CD8-positive, alpha-beta memory T cell (primary cell): ENCODE data around the gene NUP98. TPM values are rescaled to one million over a fixed set of nuclear protein-coding genes. Genes with fewer than 3 reads are reported as not detected.
"Not testable (repeated sequence)": the region's sequence is repeated elsewhere in the genome, so short reads cannot be mapped to it uniquely, and the experiment has no call there.

Source experiments
- CTCF ChIA-PET: fragments of 350-600 bp; sonication (Branson Sonifier 250); formaldehyde crosslinking; loops from one replicate; lab custom pipeline; 2021; ENCODE audit warnings: antibody characterized with exemption; lab: Charles Lee
- POLR2A ChIA-PET: fragments of 350-600 bp; sonication (Branson Sonifier 250); formaldehyde crosslinking; loops from one replicate; lab custom pipeline; 2021; ENCODE audit warnings: antibody characterized with exemption; lab: Charles Lee
- DNase-seq, 5 donors: peaks; one replicate each; pipeline versions ENCODE4 v3.0.0 to v3.0.0-alpha.2; 2020 to 2022; ENCODE audit warnings: mixed read lengths in 1 of 5
- H3K27ac ChIP-seq: one replicate; pipeline ENCODE4 v1.7.0; 2013; ENCODE audit warnings: low read depth, mild to moderate bottlenecking, low read length, moderate library complexity
- H3K27me3 ChIP-seq: 2 replicates; pipeline ENCODE4 v1.7.0; 2013; ENCODE audit warnings: low read length, mild to moderate bottlenecking; ENCODE audit not compliant: insufficient read depth, poor library complexity, severe bottlenecking
- H3K36me3 ChIP-seq: 2 replicates; pipeline ENCODE4 v1.7.0; 2013; ENCODE audit warnings: mild to moderate bottlenecking, low read length, moderate library complexity; ENCODE audit not compliant: insufficient read depth
- H3K4me1 ChIP-seq: 2 replicates; pipeline ENCODE4 v1.7.0; 2013; ENCODE audit warnings: mild to moderate bottlenecking, low read length, moderate library complexity; ENCODE audit not compliant: insufficient read depth
- H3K4me3 ChIP-seq: 2 replicates; pipeline ENCODE4 v1.7.0; 2013; ENCODE audit warnings: mild to moderate bottlenecking, low read length
- H3K9me3 ChIP-seq: 2 replicates; pipeline ENCODE4 v1.7.0; 2013; ENCODE audit warnings: mild to moderate bottlenecking, low read length
- H3K27ac Mint-ChIP-seq, 8 donors: one replicate each; pipeline ENCODE4 v1.8.0; 2020 to 2021; ENCODE audit warnings: mixed read lengths in 8 of 8, mild to moderate bottlenecking in 6 of 8, inconsistent platforms in 3 of 8, moderate library complexity in 3 of 8
- H3K27me3 Mint-ChIP-seq, 2 donors: one replicate each; pipeline ENCODE4 v1.8.0; 2020 to 2021; ENCODE audit warnings: mixed read lengths in 2 of 2, mild to moderate bottlenecking in 1 of 2, moderate library complexity in 1 of 2
- H3K36me3 Mint-ChIP-seq, 3 donors: one replicate each; pipeline ENCODE4 v1.8.0; 2020 to 2021; ENCODE audit warnings: mixed read lengths in 3 of 3, inconsistent platforms in 1 of 3, mild to moderate bottlenecking in 1 of 3
- H3K4me1 Mint-ChIP-seq, 3 donors: one replicate each; pipeline ENCODE4 v1.8.0; 2020 to 2021; ENCODE audit warnings: mixed read lengths in 3 of 3, inconsistent platforms in 1 of 3, mild to moderate bottlenecking in 1 of 3
- H3K4me3 Mint-ChIP-seq, 7 donors: one replicate each; pipeline ENCODE4 v1.8.0; 2020 to 2021; ENCODE audit warnings: mixed read lengths in 7 of 7, mild to moderate bottlenecking in 6 of 7, moderate library complexity in 4 of 7, inconsistent platforms in 2 of 7
- H3K9me3 Mint-ChIP-seq, 5 donors: one replicate each; pipeline ENCODE4 v1.8.0; 2020 to 2022; ENCODE audit warnings: mixed read lengths in 5 of 5, mild to moderate bottlenecking in 3 of 5, moderate library complexity in 2 of 5, inconsistent platforms in 1 of 5
- polyA plus RNA-seq: library from polyadenylated mRNA; unstranded; fragments of 300-500 nt; fragmentation: Illumina TruSeq; gene quantifications from one replicate; pipeline ENCODE4 v1.2.3, GENCODE V29; 2021
- total RNA-seq, 2 experiments: library from RNA; stranded (reverse); gene quantifications; one replicate each; pipeline ENCODE4 v1.2.3, GENCODE V29; 2021

The NUP98 gene
- total and polyA plus RNA-seq, 3 experiments from 2014 or later: 49.0 to 105 (median 101) TPM

DNA sequence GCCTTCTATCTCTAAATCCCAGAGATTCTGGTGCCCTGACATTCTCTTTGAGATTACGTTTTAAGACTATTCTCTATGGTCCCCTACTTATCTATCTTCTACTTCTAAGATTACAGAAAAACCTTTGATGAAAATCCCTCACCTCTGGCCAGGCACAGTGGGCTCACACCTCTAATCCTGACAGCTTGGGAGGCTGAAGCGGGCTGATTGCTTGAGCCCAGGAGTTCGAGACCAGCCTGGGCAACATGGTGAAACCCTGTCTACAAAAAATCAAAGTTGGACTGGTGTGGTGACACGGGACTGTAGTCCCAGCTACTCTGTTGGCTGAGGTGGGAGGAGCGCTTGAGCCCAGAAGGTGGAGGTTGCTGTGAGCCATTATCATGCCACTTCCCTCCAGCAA is 14.4 kb downstream of the NUP98 start:
- peaks cover 49% of the 10 kb centered on the region for H3K4me1 ChIP-seq
- H3K4me3 ChIP-seq: no peak overlapping the region
- no peaks in the 10 kb centered on the region for H3K27me3 ChIP-seq
- H3K36me3 ChIP-seq: peaks cover 11% of the 10 kb centered on the region
- H3K9me3 ChIP-seq: no peaks in the 10 kb centered on the region
- ChIA-PET POLR2A (no interaction called here), CTCF (interaction anchor here (3.3 kb wide), 1 partner anchor 26 kb away, joined by 18 read pairs; the partner anchor contains the start of gene PGAP2)
- Mint-ChIP-seq H3K27ac (peak overlapping the region in 6 of 8 donors; percentile 1 to 83 (median 36)), H3K9me3 (no peaks in the 10 kb centered on the region), H3K4me3 (peak overlapping the region in 1 of 7 donors; percentile 69), H3K36me3 (peaks cover 7 to 56% (median 17%) of the 10 kb centered on the region in 3 donors), H3K4me1 (peaks cover 50 to 72% (median 69%) of the 10 kb centered on the region in 3 donors), H3K27me3 (no peaks in the 10 kb centered on the region)
- no peak for DNase-seq
- H3K27ac ChIP-seq: no peak overlapping the region

DNA sequence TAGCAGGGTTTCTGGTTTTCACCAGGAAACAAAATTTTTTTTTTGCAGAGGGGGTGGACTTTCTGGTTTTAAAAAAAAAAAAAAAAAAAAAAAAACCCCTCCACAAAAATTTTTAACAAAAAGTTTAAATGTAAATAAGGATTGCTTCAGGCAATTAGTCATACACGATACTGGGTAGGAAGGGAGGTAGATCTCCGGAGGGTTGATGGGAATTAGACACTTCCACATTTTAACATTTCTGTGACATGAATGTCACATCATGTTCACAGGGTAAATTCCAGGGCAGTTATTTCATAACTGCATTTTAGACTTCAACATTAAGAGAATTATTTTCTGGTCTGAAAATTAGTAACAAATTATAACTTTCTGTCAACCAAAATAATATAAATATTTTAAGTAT is 15.9 kb downstream of the NUP98 start:
- POLR2A ChIA-PET: interaction anchor here (0.7 kb wide), 2 partner anchors 10 to 28 kb away, joined by 4 to 5 read pairs; no protein-coding TSS in a partner anchor
- Histone ChIP-seq H3K36me3 (peaks cover 11% of the 10 kb centered on the region), H3K27ac (no peak overlapping the region), H3K9me3 (no peaks in the 10 kb centered on the region), H3K4me3 (no peak overlapping the region), H3K4me1 (peaks cover 35% of the 10 kb centered on the region), H3K27me3 (no peaks in the 10 kb centered on the region)
- Mint-ChIP-seq H3K36me3 (peaks cover 11 to 56% (median 19%) of the 10 kb centered on the region in 3 donors), H3K27ac (peak overlapping the region in 6 of 8 donors; percentile 13 to 80 (median 64)), H3K27me3 (no peaks in the 10 kb centered on the region), H3K4me3 (no peak overlapping the region), H3K9me3 (no peaks in the 10 kb centered on the region), H3K4me1 (peaks cover 39 to 58% (median 57%) of the 10 kb centered on the region in 3 donors)
- DNase-seq: no peak
- CTCF ChIA-PET: interaction anchor here (1.0 to 1.7 kb wide), 2 partner anchors 27 to 59 kb away, joined by 3 to 5 read pairs; partner anchors contain the start of genes PGAP2 and RHOG

DNA sequence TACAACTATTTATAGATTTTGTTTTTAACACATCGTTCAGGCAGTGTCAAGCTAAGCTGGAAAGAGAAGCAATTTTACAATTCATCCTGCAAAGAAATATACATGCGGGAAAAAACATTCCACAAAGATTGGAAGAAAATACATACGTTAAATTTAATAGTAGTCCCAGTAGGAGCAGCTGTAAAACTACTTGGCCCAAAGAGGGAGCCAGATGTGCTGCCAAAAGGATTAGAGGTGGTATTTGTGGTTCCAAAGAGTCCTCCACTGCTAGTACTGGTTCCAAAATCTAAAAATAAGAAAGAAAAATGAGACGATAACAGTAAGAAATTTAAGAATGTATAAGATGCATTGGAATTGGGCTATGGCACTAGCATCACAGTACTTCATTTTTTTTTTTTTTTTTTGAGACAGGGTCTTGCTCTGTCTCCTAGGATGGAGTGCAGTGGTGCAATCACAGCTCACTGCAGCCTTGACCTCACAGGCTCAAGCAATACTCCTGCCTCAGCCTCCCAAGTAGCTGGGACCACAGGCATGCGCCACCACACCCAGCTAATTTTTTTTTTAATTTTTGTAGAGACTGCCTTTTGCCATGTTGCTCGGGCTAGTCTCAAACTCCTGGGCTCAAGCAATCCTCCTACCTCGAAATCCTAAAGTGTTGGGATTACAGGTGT is 21.5 kb downstream of the NUP98 start:
- Histone ChIP-seq H3K27ac (no peak overlapping the region), H3K4me3 (no peak overlapping the region), H3K4me1 (no peaks in the 10 kb centered on the region), H3K36me3 (peaks cover 31% of the 10 kb centered on the region), H3K9me3 (no peaks in the 10 kb centered on the region), H3K27me3 (no peaks in the 10 kb centered on the region)
- no peaks in the 10 kb centered on the region for H3K9me3 Mint-ChIP-seq
- H3K4me1 Mint-ChIP-seq: peaks cover 1 to 4% (median 3%) of the 10 kb centered on the region in 3 donors
- ChIA-PET POLR2A (no interaction called here), CTCF (interaction anchor here (1.0 kb wide), 1 partner anchor 73 kb away, joined by 3 read pairs; no protein-coding TSS in a partner anchor)
- H3K27me3 Mint-ChIP-seq: no peaks in the 10 kb centered on the region
- DNase-seq: no peak
- H3K36me3 Mint-ChIP-seq: peaks cover 20 to 82% (median 34%) of the 10 kb centered on the region in 3 donors
- no peak overlapping the region for H3K4me3 Mint-ChIP-seq
- H3K27ac Mint-ChIP-seq: peak overlapping the region in 3 of 8 donors; percentile 8 to 47 (median 29)

DNA sequence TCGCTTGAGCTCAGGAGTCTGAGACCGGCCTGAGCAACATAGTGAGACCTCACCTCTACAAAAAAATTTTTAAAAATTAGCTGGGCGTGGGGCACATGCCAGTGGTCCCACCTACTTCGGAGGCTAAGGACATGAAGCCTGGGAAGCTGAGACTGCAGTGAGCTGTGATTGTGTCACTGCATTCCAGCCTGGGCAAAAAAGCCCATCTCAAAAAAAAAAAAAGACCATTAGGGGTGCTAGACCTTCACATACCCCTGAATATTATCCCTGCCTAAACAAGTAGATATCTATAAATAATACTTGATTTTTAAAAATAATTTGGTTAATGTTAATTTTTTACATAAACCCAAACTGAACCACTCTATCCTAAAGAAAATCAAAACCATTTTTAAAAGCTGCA is 24.2 kb downstream of the NUP98 start:
- H3K36me3 Mint-ChIP-seq: peaks cover 17 to 83% (median 27%) of the 10 kb centered on the region in 3 donors
- DNase-seq: no peak
- ChIA-PET CTCF (interaction anchor here (1.0 to 1.4 kb wide), 3 partner anchors 12 to 299 kb away, joined by 3 to 6 read pairs (median 3); partner anchors contain the start of gene PGAP2), POLR2A (interaction anchor here (0.6 to 0.7 kb wide), 3 partner anchors 76 to 288 kb away, joined by 3 to 4 read pairs (median 3); no protein-coding TSS in a partner anchor)
- H3K4me3 Mint-ChIP-seq: no peak overlapping the region
- Histone ChIP-seq H3K27me3 (no peaks in the 10 kb centered on the region), H3K27ac (no peak overlapping the region), H3K9me3 (no peaks in the 10 kb centered on the region), H3K36me3 (peaks cover 31% of the 10 kb centered on the region), H3K4me1 (no peaks in the 10 kb centered on the region), H3K4me3 (no peak overlapping the region)
- H3K27me3 Mint-ChIP-seq: no peaks in the 10 kb centered on the region
- no peak overlapping the region for H3K27ac Mint-ChIP-seq
- H3K9me3 Mint-ChIP-seq: no peaks in the 10 kb centered on the region
- H3K4me1 Mint-ChIP-seq: peaks cover 0 to 4% (median 1%) of the 10 kb centered on the region in 3 donors

- CTCF ChIA-PET: interaction anchor here (1.0 kb wide), 1 partner anchor 46 kb away, joined by 4 read pairs; no protein-coding TSS in a partner anchor
- no peaks in the 10 kb centered on the region for H3K27me3 Mint-ChIP-seq
- no peak overlapping the region for H3K27ac Mint-ChIP-seq
- Histone ChIP-seq H3K27ac (no peak overlapping the region), H3K9me3 (no peaks in the 10 kb centered on the region), H3K36me3 (peaks cover 67% of the 10 kb centered on the region), H3K27me3 (no peaks in the 10 kb centered on the region), H3K4me3 (no peak overlapping the region), H3K4me1 (no peaks in the 10 kb centered on the region)
- no peaks in the 10 kb centered on the region for H3K4me1 Mint-ChIP-seq
- no peak overlapping the region for H3K4me3 Mint-ChIP-seq
- POLR2A ChIA-PET: no interaction called here
- peaks cover 21 to 92% (median 32%) of the 10 kb centered on the region in 3 donors for H3K36me3 Mint-ChIP-seq
- DNase-seq: no peak
- no peaks in the 10 kb centered on the region for H3K9me3 Mint-ChIP-seq
Observed at GRCh38 chr11:3767536-3767935, 29.8 kb downstream of the NUP98 start.

DNA sequence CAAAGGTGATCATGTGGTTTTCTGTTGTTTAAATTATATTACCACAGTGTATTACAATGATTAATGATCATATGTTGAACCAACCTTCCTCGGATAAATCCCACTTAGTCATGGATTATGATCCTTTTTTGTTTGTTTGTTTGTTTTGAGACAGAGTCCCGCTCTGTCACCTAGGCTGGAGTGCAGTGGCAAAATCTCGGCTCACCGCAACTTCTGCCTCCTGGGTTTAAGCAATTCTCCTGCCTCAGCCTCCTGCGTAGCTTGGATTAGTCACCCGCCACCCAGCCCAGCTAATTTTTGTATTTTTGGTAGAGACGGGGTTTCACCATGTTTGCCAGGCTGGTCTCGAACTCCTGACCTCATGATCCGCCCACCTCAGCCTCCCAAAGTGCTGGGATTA is 30.5 kb downstream of the NUP98 start:
- H3K27me3 Mint-ChIP-seq, CTCF ChIA-PET, H3K4me3 Mint-ChIP-seq, H3K9me3 ChIP-seq, H3K4me1 ChIP-seq, H3K9me3 Mint-ChIP-seq, DNase-seq, H3K4me1 Mint-ChIP-seq, POLR2A ChIA-PET, H3K27ac ChIP-seq, H3K4me3 ChIP-seq, H3K27me3 ChIP-seq: not testable (repeated sequence)
- H3K36me3 ChIP-seq: peaks cover 71% of the 10 kb centered on the region
- Mint-ChIP-seq H3K36me3 (peaks cover 21 to 90% (median 33%) of the 10 kb centered on the region in 3 donors), H3K27ac (peak overlapping the region in 1 of 8 donors; percentile 58)

DNA sequence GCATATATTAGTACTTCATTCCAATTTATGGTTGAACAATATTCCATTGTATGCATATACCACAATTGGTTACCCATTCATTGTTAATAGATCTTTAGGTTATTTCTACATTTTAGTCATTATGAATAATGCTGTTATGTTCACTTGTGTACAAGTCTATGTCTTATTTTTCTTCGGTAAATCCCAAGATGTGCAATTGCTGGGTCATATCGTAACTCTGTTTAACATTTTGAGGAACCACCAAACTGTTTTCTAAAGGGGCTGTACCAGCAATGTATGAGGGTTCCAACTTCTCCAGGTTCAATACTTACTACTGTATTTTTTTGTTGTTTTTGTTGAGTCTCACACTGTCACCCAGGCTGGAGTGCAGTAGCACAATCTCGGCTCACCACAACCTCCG is 33.1 kb downstream of the NUP98 start:
- H3K4me1 Mint-ChIP-seq: no peaks in the 10 kb centered on the region
- CTCF ChIA-PET: no interaction called here
- no peaks in the 10 kb centered on the region for H3K27me3 Mint-ChIP-seq

DNA sequence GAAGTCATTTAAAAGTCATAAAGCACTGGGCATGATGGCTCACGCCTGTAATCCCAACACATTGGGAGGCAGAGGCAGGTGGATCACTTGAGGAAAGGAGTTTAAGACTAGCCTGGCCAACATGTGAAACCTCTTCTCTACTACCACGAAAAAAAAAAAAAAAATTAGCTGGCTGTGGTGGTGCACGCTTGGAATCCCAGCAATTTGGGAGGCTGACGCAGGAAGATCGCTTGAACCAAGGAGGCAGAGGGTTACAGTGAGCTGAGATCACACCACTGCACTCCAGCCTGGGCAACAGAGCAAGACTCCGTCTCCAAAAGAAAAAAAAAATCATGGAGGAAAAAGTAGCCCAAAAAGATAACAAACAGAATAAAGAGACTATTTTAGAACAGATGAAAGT is 42.2 kb downstream of the NUP98 start:
- Histone ChIP-seq H3K36me3 (peaks cover 38% of the 10 kb centered on the region), H3K27me3 (no peaks in the 10 kb centered on the region), H3K9me3 (no peaks in the 10 kb centered on the region), H3K27ac (no peak overlapping the region), H3K4me1 (no peaks in the 10 kb centered on the region), H3K4me3 (no peak overlapping the region)
- Mint-ChIP-seq H3K27ac (no peak overlapping the region), H3K27me3 (no peaks in the 10 kb centered on the region), H3K36me3 (peaks cover 0 to 83% (median 20%) of the 10 kb centered on the region in 3 donors), H3K4me1 (no peaks in the 10 kb centered on the region), H3K9me3 (no peaks in the 10 kb centered on the region), H3K4me3 (no peak overlapping the region)
- DNase-seq: no peak
- CTCF ChIA-PET: interaction anchor here (1.8 kb wide), 1 partner anchor 10 kb away, joined by 4 read pairs; no protein-coding TSS in a partner anchor
- POLR2A ChIA-PET: no interaction called here

More for the DNA sequence above, 33.1 kb downstream of the NUP98 start:
- DNase-seq: no peak
- H3K4me3 Mint-ChIP-seq: no peak overlapping the region
- H3K27ac Mint-ChIP-seq: peak overlapping the region in 2 of 8 donors; percentile 50 to 69
- H3K27ac ChIP-seq: no peak overlapping the region
- no peak overlapping the region for H3K4me3 ChIP-seq
- H3K27me3 ChIP-seq: no peaks in the 10 kb centered on the region
- no peaks in the 10 kb centered on the region for H3K4me1 ChIP-seq
- H3K36me3 ChIP-seq: peaks cover 62% of the 10 kb centered on the region
- H3K9me3 ChIP-seq: no peaks in the 10 kb centered on the region
- peaks cover 16 to 89% (median 26%) of the 10 kb centered on the region in 3 donors for H3K36me3 Mint-ChIP-seq
- POLR2A ChIA-PET: no interaction called here
- no peaks in the 10 kb centered on the region for H3K9me3 Mint-ChIP-seq
